Esophagus muscularis mucosa (tissue), 3 donors: Measurements from ENCODE around the gene RPH3AL.

Experiments
- CTCF ChIP-seq, 3 experiments: fragments of 200-600 bp in 2 of 3; fragments of 450-650 bp in 1 of 3; sonication (generic) in 2 of 3; IDR thresholded peaks; one replicate each; pipeline ENCODE4 v1.5.1; 2017 to 2019; ENCODE audit warnings: antibody characterized with exemption in 3 of 3, mild to moderate bottlenecking in 2 of 3, moderate library complexity in 1 of 3
- POLR2A ChIP-seq: fragments of 450-650 bp; IDR thresholded peaks from one replicate; pipeline ENCODE4 v1.6.1; 2017; ENCODE audit warnings: antibody characterized with exemption, moderate library complexity, mild to moderate bottlenecking, low read depth
- POLR2AphosphoS5 ChIP-seq, 2 donors: sonication (generic); formaldehyde crosslinking; IDR thresholded peaks; one replicate each; pipeline ENCODE4 v1.6.1; 2017; ENCODE audit warnings: antibody characterized with exemption in 2 of 2

GRCh38 chr17:266701-267667 lies 85.6 kb downstream of the RPH3AL start:
- TF ChIP-seq CTCF (IDR thresholded peaks at IDR 0.05) (no peak), POLR2AphosphoS5 (IDR thresholded peaks at IDR 0.05) (peak in 1 of 2 donors; percentile 39), POLR2A (no peak)
